HG03103 (cell line): Measurements from ENCODE around the gene SERPINF2.
"Not testable (repeated sequence)": the region's sequence is repeated elsewhere in the genome, so short reads cannot be mapped to it uniquely, and the experiment has no call there.

Source experiments
- ATAC-seq: cut with Tn5 transposase; IDR thresholded peaks from one replicate; pipeline ENCODE4 v1.9.1; 2021; ENCODE audit warnings: low read depth; ENCODE audit not compliant: unreplicated experiment

SERPINF2 gene

DNA sequence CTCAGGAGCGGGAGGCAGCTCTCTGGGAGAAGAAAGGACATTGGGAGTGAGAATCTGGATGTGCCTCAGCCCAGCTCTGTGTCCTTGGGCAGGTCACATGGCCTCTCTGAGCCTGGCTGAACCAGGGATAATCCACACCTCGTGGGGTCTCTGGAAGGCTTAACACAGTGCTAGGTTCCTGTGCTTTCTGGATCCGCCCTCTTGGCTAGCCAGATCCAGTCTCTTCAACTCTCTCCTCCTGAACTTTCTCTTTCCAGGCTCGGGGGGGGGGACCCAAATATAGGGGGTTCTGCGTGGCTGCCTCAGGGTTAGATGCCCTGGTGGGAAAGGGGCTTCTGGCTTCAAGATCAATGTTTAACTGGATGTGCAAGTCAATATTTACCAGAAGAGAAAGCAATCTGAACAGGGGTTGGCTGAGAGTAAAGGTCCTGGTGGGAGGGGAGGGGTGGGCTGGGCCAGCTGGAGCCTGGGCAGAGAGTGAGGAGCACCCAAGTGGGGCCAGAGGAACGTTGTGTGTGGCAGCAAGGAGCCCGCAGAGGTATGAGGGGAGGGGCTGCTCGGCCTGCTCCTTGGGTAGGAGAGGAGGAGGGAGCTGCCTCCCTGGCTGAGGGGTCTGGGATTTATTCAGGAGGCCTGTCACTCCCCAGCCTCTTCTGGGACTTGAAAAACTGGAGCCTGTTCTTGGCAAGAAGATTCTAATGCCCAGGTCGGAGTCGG is at the start of gene SERPINF2:
Gene SERPINF2 (plus strand): TSS at position 501 of the 717 bp plus-strand sequence. CDS start 2,125 bp downstream, outside the sequence.
- no peak for ATAC-seq

DNA sequence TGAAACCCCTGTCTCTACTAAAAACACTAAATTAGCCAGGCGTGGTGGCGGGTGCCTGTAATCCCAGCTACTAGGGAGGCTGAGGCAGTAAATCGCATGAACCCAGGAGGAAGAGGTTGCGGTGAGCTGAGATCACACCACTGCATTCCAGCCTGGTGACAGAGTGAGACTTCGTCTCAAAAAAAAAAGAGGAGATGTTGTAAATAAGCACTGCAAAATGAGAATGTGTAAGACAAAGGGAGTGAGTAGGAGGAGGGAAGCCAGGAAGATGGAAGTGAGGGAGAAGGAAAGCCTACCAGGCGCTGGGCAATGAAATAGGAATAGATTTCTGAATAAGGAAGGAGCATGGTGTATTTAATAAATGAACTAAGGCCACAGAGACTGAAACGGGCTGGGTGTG is 49.3 kb upstream of the SERPINF2 start:
- ATAC-seq, result no peak

DNA sequence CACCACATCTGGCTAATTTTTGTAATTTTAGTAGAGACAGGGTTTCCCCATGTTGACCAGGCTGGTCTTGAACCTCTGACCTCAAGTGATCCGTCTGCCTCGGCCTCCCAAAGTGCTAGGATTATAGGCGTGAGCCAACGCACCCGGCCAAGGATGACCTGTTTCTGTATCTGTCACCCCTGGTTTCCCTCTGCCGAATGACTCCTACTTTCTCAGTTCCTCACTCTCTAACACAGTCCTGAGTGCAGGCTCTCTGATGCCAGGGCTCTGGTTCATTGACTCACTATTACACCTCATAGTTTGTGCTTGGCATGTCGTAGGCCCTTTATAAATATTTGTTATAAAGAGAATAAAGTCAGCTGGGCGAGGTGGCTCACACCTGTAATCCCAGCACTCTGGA is 47.3 kb upstream of the SERPINF2 start:
- ATAC-seq, result no peak

DNA sequence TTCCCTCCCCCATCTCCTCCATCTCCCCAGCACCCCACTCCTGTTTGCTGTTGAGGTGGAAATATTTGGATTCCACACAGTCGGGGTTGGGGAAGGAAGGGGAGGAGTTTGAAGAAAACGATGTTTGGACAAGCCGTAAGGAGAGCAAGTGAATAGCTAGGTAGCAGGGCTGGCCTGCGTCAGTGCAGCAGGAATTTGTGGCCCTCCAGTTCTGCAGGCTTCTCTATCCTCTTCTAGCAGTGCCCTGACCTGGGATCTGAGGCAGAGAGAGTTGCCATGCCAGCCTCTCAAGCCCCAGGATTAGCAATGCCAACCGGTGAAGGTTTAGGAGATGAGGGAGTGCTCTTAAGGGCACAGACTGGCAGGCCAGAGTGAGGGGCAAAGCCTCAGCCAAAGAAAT is 45.0 kb upstream of the SERPINF2 start:
- ATAC-seq, result no peak

DNA sequence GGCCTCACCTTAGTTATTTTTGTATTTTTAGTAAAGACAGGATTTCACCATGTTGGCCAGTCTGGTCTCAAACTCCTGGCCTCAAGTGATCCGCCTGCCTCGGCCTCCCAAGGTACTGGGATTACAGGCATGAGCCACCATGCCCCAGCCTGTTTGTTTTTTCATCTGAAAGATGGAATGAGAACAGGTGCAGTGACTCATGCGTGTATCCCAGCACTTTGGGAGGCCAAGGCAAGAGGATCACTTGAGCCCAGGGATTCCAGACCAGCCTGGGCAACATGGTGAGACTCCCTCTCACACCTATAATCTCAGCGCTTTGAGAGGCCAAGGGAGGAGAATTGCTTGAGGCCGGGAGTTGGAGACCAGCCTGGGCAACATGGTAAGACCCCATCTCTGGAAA is 42.8 kb upstream of the SERPINF2 start:
- not testable (repeated sequence) for ATAC-seq

DNA sequence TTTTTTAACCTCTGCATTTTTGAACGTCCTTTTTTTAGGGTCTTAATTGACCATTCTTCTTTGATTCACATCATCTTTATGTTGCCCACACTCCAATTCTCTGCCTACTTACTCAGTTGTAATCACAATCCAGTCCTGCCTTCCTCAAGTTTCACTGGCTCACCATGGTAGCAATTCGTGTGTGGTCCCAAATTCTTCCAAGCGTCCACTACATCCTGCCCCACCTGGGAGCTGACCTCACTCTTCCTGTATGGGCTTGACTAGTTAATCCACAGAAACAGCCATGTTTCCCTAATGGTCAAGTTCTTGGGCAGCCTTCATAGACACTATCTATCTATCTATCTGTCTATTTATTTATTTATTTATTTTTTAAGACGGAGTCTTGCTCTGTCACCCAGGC is 39.6 kb upstream of the SERPINF2 start:
- ATAC-seq, result no peak

DNA sequence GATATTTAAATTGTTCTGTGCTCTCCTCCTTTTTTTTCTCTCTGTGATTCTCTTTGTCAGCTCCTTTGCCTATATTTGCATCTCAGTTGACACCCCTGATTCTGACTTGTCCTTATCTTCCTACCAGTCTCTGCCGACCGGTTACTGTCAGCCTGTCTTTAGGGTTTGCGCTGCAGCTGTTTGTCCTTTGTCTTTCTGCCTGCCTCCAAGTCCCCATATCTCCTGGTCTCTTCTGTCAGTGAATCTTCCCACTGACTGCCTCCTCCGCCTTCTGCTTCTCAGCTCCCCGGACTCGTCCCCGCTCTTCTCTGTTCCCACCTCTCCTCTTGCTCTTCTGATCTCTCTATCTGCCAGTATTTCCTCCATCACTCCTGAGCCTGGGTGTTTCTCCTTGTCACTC is 37.7 kb upstream of the SERPINF2 start:
- ATAC-seq, result no peak

DNA sequence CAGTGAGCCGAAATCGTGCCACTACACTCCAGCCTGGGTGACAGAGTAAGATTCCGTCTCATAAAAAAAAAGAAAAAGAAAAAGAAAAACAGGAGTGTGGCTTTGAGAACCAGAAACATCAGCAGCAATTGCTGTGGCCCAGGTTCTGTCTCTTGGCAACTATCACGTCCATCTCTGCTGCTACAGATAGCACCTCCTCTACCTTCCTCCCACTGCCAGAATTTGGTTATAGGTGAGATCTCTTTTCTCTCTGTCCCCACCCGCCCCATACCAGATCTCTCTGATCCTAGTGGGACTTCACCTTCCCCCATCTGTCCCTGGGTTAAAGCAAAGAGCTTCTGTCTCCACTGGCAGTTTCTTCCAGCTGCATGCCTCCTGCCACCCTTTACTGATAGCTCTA is 35.6 kb upstream of the SERPINF2 start:
- ATAC-seq, result no peak

DNA sequence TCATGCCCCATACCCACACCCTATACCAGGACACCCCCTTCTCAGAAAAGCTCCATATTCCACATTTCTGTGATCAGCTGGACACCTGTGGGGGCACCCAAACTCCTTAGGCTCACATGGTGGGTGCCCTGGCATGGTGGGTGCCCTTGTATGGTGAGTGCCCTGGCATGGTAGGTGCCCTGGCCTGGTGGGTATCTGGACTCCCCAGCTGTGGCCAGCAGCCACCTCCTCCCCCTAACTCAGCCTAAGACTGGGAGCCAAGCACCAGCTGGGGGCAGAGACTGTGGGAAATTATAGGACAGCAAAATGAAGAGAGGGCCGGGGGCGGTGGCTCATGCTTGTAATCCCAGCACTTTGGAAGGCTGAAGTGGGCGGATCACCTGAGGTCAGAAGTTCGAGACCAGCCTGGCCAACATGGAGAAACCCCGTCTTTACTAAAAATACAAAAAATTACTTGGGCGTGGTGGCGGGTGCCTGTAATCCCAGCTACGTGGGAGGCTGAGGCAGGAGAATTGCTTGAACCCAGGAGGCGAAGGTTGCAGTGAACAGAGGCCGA is 33.8 kb upstream of the SERPINF2 start:
- not testable (repeated sequence) for ATAC-seq

DNA sequence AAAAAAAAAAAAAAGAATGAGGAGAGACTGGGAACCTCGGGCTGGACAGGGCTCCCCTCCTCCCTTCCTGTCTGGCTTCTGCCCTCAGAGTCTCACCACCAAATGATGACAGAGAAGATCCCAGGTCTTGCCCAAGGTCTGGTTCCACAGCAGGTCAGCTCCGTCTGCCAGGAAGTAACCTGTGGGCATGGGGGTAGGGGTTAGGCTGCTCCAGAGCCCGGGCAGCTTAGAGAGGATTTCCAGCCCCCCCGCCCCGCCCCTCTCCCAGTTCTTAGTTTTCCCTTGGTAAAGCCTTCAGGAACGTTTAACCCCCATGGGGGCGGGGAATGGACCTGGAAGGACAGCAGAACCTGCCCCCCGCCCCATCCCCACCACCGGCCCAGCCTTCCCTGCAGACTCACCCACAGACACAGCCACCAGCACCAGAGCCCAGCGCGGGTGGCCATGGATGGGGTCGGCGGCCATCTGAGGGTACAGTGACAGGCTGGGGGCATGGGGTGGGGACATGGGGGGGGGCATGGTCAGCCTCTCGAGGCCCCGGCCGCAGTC is 33.2 kb upstream of the SERPINF2 start:
- no peak for ATAC-seq

DNA sequence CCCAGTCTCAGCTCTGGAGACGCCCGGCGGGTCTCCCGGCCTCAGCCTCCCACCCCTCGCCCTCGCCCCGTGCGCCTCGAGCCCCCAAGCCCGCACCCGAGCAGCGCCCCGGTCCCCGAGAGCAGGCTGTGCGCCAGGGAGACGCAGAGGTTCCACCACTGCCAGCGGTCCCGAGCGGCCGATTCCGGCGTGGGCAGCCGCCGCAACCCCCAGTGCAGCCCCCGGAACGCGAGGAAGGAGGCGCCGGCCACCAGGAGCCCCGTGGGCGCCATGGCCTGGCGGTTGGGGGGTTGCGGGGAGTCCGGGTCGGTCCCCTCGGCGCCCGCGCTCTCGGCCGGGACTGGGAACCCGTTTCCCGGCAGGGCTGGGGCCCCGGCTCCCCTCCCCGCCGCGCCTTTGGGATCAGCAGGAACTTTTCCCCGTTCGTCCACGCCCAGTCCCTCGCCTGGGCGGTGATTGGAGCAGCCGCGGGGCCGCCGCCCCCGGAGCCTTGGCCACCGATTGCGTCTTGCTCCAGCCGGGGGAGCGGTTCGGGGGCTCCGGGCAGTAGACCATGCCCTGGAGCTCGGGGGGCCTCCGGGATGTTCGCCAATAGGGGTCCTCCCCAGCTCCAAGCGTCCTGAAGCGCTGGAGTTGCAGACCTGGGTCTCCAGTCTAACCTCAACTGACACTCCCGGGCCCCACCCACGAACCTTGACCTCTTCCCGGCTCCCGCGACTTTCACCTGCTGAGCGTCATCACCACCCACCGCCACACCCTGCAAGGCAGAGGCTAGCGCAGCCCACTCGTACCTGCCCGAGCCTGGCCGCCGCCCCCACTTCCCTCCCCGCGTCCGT is 32.5 kb upstream of the SERPINF2 start, which contains the start of gene TLCD2:
Gene TLCD2 (minus strand): TSS at position 407 of the 836 bp plus-strand sequence. CDS start 135 bp downstream, at position 272.
- no peak for ATAC-seq

DNA sequence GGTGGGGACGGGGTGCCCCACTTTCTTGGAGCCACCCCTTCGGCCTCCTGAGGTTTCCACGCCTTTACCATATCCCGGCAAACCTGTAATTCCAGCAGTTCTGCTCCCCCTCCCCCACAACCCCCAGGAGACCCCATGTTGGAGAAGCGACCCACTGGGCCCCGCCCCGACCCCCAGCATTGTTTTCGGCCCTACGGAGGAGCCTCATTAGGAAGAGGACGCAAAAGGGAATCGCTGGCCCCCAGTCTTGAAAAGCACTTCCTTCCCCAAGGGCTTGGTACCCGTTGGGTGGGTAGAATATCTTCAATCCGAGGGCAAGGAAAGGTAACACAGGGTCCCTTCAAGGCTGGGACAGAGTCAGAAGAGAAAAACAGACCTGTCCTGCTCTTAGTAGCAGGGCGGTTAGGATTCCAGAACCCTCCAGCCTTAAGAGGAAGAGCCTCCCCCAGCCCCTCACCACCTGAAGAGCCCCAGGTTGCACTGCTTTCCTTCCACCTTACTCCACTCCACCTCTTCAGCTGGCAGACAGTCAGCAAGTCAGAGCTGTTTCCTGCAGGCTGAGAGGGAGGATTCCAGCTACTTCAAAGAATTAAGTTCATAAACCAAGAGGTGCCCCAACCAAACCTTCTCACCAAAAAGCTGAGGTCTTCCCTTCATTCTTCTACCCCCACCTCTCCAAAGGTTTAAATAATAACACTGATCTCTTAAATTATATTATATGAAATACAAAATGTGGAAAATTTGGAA is 31.7 kb upstream of the SERPINF2 start:
- no peak for ATAC-seq

DNA sequence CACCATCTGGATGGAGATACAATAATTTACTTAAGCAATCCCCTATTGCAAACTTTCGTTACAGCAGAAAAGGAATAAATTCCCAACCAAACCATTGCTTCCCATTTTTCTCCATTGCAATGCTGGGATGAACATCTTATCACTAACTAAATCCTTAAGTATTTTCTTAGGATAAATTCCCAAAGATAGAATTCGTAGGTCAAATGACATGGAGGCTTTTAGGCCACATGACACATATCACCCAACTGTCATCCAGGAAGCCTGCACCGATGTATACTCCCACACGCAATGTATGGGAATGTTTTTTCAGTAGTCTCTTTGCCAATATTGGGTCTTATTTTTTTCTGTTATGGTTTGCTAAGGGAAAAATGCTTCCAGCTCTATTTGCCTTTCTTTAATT is 30.9 kb upstream of the SERPINF2 start:
- ATAC-seq, result no peak

DNA sequence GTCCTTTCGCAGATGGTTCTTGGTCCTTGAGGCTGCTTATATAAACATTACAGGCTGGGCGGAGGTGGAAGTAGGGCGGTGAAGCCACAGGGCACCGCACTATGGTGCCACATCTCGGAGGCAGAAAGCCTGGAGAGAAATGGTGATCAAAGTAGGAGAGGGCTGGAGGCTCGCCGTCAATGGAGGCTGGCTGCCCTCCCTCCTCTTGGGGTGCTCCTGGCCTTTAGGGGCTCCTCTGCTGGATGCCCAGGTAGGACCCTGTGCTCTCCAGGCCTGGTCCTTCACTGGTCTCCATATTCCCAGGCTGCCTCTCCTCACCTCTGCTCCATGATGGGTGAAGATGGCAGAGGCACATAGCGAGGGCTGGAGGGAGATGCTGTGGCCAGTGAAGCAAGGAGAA is 30.4 kb upstream of the SERPINF2 start:
- ATAC-seq, result no peak

DNA sequence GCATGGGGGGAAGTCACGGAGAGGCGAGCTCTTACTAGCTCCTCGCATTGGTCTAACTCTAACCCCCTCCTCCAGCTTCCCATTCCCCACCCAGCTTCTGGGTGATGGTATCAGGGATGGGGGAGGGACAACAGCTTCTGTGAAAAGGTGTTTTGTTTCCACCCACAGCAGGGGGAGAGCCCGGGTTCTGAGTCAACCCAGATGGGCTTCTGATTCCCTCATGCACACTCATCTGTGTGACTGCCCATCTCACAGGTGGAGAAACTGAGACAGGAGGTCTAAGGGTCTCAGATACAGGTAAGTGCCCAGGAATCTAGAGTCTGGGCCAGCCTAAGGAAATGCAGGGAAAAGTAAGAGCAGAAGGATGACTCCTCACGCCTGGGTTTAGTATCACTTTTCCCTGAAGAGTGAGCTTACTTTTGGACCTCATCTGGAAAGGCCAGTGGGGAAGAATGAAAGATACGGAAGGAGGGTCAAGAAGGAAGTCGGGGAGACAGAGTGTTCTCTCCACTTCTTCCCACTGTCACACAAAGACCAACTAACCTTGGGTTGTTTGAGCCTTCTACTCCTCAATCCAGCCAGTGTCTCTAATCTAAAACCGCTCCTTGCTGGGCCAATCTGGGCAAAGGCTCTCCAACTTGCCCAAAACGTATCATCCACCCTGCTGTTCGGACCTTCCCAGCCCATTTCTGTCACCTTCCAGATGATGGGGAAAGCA is 29.4 kb upstream of the SERPINF2 start:
- no peak for ATAC-seq

DNA sequence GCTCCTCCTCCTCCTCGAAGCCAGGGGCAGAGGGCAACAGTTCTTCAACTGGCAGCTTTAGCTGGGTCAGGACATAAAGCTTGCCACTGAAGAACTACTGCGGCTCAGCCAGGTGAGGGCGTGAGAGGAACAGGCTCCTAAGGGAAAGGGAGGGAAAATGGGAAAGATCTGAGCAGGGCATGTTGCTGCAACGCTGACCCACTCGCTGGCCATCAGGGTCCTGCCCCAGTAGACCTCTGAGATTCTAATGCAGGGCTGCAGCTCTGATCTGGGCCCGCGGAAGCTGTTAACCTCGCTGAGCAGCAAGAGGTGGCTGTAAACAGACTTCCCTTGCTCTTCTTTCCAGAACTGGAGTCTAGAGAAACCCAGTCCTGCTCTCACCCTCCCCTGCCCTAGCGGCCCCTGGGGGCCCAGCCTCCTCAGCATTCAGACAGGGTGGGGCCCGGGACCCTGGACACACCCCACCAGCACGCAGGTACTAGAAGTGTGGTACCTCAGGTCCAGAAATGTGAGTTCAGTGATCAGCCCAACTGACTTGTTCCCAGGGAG is 28.7 kb upstream of the SERPINF2 start:
- ATAC-seq, result no peak

DNA sequence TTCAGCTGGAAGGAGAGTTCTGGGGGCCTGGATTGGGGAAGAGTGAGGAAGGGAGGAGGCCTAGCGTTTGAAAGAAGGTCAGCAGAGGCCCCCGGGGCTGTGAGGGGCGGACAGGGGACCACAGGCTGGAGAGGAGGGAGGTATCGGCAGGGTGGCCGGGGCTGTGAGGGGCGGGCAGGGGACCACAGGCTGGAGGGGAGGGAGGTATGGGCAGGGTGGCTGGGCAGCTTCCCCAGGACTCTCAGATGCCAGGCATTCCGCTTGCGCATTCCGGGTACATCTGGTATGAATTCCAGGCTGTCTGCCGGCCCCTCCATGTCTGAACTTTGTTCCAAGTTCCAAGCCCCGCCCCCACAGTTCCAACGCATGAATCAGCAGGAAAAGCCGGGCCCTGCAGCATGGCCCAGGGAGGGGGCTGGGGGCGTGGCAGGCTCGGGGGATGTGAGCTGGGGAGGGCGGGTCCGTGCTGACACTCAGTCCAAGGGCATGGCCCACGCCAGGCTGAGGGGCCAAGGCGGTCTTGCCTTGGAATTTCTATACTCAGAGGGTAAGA is 28.2 kb upstream of the SERPINF2 start:
- no peak for ATAC-seq

DNA sequence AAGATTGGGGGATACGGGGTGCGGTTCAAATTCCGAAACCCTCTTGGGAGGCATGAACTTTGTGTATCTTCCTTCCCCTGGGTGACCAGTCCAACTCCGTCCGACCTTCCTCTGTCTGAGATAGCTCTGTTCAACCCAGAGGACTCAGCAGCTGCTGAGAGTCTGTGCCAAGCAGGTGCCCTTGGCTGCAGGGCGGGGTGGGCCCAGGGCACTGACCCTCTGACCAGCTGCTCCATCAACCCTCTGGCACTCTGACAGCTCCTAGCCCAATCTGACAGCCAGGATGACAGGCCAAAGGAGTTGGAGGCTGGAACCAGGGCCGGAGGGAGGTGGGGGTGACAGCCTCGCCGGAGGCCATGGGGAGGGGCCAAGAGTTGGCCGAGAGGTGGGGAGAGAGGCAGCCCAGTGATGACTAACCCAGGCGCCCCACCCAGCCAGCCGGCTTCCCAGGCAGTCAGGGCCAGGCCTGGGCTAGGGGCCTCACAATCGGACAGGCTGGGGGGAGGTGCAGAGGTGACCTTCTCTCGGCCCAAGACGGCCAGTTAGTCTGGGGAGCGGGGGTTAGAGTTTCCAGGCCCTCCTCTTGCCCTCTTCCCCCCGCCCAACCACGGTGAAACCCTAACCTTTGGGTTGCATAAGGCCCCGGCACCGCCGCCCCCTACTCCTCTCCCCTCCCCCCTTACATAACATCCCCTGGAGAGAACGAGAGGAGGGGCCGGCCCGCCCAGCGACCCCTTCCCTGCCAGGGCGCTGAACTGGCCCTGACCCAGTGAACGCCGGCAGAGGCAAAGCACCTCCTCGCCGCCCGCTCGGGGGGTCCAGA is 27.5 kb upstream of the SERPINF2 start:
- no peak for ATAC-seq

DNA sequence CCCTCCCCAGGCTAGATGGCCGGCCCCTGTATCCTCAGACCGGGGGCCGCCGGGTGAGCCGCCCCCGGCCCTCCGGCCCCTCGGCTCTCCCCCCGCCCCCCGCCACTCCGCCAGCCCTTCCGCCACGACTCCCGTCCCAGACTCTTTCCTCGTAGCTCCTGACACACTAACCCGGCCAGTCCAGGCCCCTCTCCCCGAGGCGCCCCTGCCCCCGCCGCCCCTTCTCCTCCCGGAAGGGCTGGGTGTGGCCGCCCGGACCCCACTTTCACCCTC is 26.9 kb upstream of the SERPINF2 start:
- no peak for ATAC-seq
